ENCODE data around the gene ST3GAL3. TPM values are rescaled to one million over a fixed set of nuclear protein-coding genes. Genes with fewer than 3 reads are reported as not detected.

The ST3GAL3 gene
- polyA plus RNA-seq, 1 of the 3 experiments (the other 2 are of a cell fraction), result 20.6 TPM

- Histone ChIP-seq H3K79me2 (ENCODE audit: insufficient read depth) (no peaks in the 10 kb centered on the region), H3K27me3 (ENCODE audit: insufficient read depth) (no peaks in the 10 kb centered on the region), H3K4me2 (no peak overlapping the region), H3K9me3 (no peaks in the 10 kb centered on the region), H4K20me1 (ENCODE audit: insufficient read depth) (no peaks in the 10 kb centered on the region), H3K27ac (ENCODE audit: low read depth in 2 of 2, low read length in 1 of 2) (no peak overlapping the region), H2AFZ (ENCODE audit: low read depth) (no peak overlapping the region), H3K9me2 (no peaks in the 10 kb centered on the region), H3K4me3 (ENCODE audit: low read depth in 2 of 2, low read length in 1 of 2) (no peak overlapping the region), H3K36me3 (replicated peaks in 1 of 2; ENCODE audit: control insufficient read depth in 1 of 2, insufficient read depth in 2 of 2, low read length in 1 of 2) (peaks cover 0 to 14% of the 10 kb centered on the region in 2 experiments), H3K4me1 (ENCODE audit: control insufficient read depth in 1 of 2, insufficient read depth in 2 of 2, low read depth in 1 of 2, low read length in 1 of 2) (peaks cover 3 to 9% of the 10 kb centered on the region in 2 experiments; a peak in 2 of 4 replicates), H3F3A (replicated peaks; ENCODE audit: insufficient read depth) (no peaks in the 10 kb centered on the region), H3K9ac (no peak overlapping the region)
- 88% methylated on average over 9 of the region's 9 CpGs for WGBS (ENCODE audit: low lambda C conversion rate)
- ChIA-PET CTCF (no interaction called here), POLR2A (no interaction called here)
- TF ChIP-seq SMC3 (IDR thresholded peaks at IDR 0.05; ENCODE audit: low read depth, low read length) (no peak), GATA2 (CRISPR knock-in tag; IDR thresholded peaks at IDR 0.05) (no peak), ZBTB33 (IDR thresholded peaks at IDR 0.05; ENCODE audit: borderline replicate concordance, low read depth) (no peak), EZH2phosphoT487 (IDR thresholded peaks at IDR 0.05; ENCODE audit: borderline replicate concordance, low read depth) (no peak), TAF1 (IDR thresholded peaks at IDR 0.05; ENCODE audit: borderline replicate concordance, low read depth, low read length) (no peak), RCOR1 (IDR thresholded peaks at IDR 0.05; ENCODE audit: low read length) (no peak), NFIC (IDR thresholded peaks at IDR 0.05; ENCODE audit: borderline replicate concordance) (no peak), USF1 (IDR thresholded peaks at IDR 0.05; ENCODE audit: borderline replicate concordance, low read depth) (no peak), NRF1 (IDR thresholded peaks at IDR 0.05; ENCODE audit: low read depth, low read length) (no peak), FOXM1 (IDR thresholded peaks at IDR 0.05; ENCODE audit: low read depth) (no peak), YY1 (IDR thresholded peaks at IDR 0.05; ENCODE audit: low read depth) (no peak)
- DNase-seq, result no peak
These were observed 95.8 kb downstream of the ST3GAL3 start for GRCh38 chr1:43803105-43803504.

GRCh38 chr1:43803646-43804045 lies 96.3 kb downstream of the ST3GAL3 start:
- ChIA-PET CTCF (no interaction called here), POLR2A (no interaction called here)
- H2AFZ ChIP-seq (ENCODE audit: low read depth), result no peak overlapping the region
- no peak for TF ChIP-seq SMC3 (IDR thresholded peaks at IDR 0.05; ENCODE audit: low read depth, low read length)
- TF ChIP-seq NRF1 (IDR thresholded peaks at IDR 0.05; ENCODE audit: low read depth, low read length), result no peak
- no peak for TF ChIP-seq CHD2 (IDR thresholded peaks at IDR 0.05; ENCODE audit: low read length, partially characterized antibody)
- TF ChIP-seq IRF3 (IDR thresholded peaks at IDR 0.05; ENCODE audit: low read depth, low read length), result no peak
- TF ChIP-seq EZH2phosphoT487 (IDR thresholded peaks at IDR 0.05; ENCODE audit: borderline replicate concordance, low read depth), result no peak
- TF ChIP-seq ZBTB33 (IDR thresholded peaks at IDR 0.05; ENCODE audit: borderline replicate concordance, low read depth), result no peak
- no peak for TF ChIP-seq JUND (IDR thresholded peaks at IDR 0.05)
- TF ChIP-seq FOXJ3 (CRISPR knock-in tag; IDR thresholded peaks at IDR 0.05), result no peak
- no peak for TF ChIP-seq USF1 (IDR thresholded peaks at IDR 0.05; ENCODE audit: borderline replicate concordance, low read depth)
- TF ChIP-seq MAX (IDR thresholded peaks at IDR 0.05; ENCODE audit: low read depth), result no peak
- TF ChIP-seq ELF1 (IDR thresholded peaks at IDR 0.05), result no peak
- no peak for TF ChIP-seq FOXM1 (IDR thresholded peaks at IDR 0.05; ENCODE audit: low read depth)
- no peak for TF ChIP-seq NFIC (IDR thresholded peaks at IDR 0.05; ENCODE audit: borderline replicate concordance)
- no peak for TF ChIP-seq USF2 (IDR thresholded peaks at IDR 0.05; ENCODE audit: borderline replicate concordance, low read depth, low read length)
- TF ChIP-seq GABPA (IDR thresholded peaks at IDR 0.05; ENCODE audit: low read depth), result no peak

More at GRCh38 chr1:43803646-43804045, 96.3 kb downstream of the ST3GAL3 start:
- Histone ChIP-seq H3F3A (replicated peaks; ENCODE audit: insufficient read depth) (no peaks in the 10 kb centered on the region), H3K27ac (ENCODE audit: low read depth in 2 of 2, low read length in 1 of 2) (no peak overlapping the region), H3K9me2 (no peaks in the 10 kb centered on the region), H3K9me3 (peaks cover 5% of the 10 kb centered on the region; the same call in 1 of the 2 replicates), H3K36me3 (replicated peaks in 1 of 2; ENCODE audit: control insufficient read depth in 1 of 2, insufficient read depth in 2 of 2, low read length in 1 of 2) (peaks cover 0 to 17% of the 10 kb centered on the region in 2 experiments), H3K4me2 (no peak overlapping the region), H3K4me3 (ENCODE audit: low read depth in 2 of 2, low read length in 1 of 2) (no peak overlapping the region), H3K9ac (no peak overlapping the region), H3K27me3 (ENCODE audit: insufficient read depth) (no peaks in the 10 kb centered on the region), H4K20me1 (ENCODE audit: insufficient read depth) (no peaks in the 10 kb centered on the region), H3K4me1 (ENCODE audit: control insufficient read depth in 1 of 2, insufficient read depth in 2 of 2, low read depth in 1 of 2, low read length in 1 of 2) (peaks cover 3 to 9% of the 10 kb centered on the region in 2 experiments; a peak in 2 of 4 replicates), H3K79me2 (ENCODE audit: insufficient read depth) (no peaks in the 10 kb centered on the region)
- WGBS (ENCODE audit: low lambda C conversion rate), result 78% methylated on average over 3 of the region's 4 CpGs
- DNase-seq, result no peak

Data from SK-N-SH (cell line).